Colonic mucosa (tissue), 4 donors: ENCODE results near the gene ACBD3. TPM values are rescaled to one million over a fixed set of nuclear protein-coding genes. Genes with fewer than 3 reads are reported as not detected.
A peak's percentile ranks its signal among the peaks of the same experiment; 100 is the strongest.

Experiments
- DNase-seq: peaks from one replicate; pipeline ENCODE4 v3.0.0-alpha.2; 2020
- H3K27ac ChIP-seq: fragments of 200-600 bp; one replicate; pipeline ENCODE4 v1.8.0; 2021
- H3K27me3 ChIP-seq: fragments of 200-600 bp; one replicate; pipeline ENCODE4 v1.8.0; 2021
- H3K36me3 ChIP-seq: fragments of 200-600 bp; one replicate; pipeline ENCODE4 v1.8.0; 2021
- H3K4me1 ChIP-seq: fragments of 200-600 bp; one replicate; pipeline ENCODE4 v1.8.0; 2021; ENCODE audit warnings: mild to moderate bottlenecking
- H3K4me3 ChIP-seq: fragments of 200-600 bp; one replicate; pipeline ENCODE4 v1.8.0; 2021
- H3K9ac ChIP-seq, 2 donors: one replicate each; pipeline ENCODE4 v1.7.0; 2013; ENCODE audit warnings: control low read depth in 2 of 2, low read depth in 2 of 2, low read length in 2 of 2
- H3K9me3 ChIP-seq: fragments of 200-600 bp; one replicate; pipeline ENCODE4 v1.8.0; 2021
- intact Hi-C: fragments of 100-400 bp; cut with DNase I; formaldehyde crosslinking; loops from one replicate; pipeline ENCODE4 v1.14.1; 2022
- total RNA-seq, 2 donors: library from RNA; stranded (reverse); fragmentation: NEBNext Ultra II Directional in 1 of 2; extraction: Animal tissue kit (Norgen Biotek cat#: 25700) in 1 of 2; gene quantifications; one replicate each; pipeline ENCODE4 v1.2.1, GENCODE V29; 2021
- TF ChIP-seq, protein P1 (sequence below): fragments of 200-600 bp; IDR thresholded peaks from one replicate; pipeline ENCODE4 v1.8.0; 2022; ENCODE audit warnings: antibody characterized with exemption, mild to moderate bottlenecking
- donor health status: healthy.
- donor health status: DM: no; HTN: no; CAD: no.
- donor health status: DM: no; HTN: no; CAD: no.

The ACBD3 gene
- total RNA-seq, 2 donors from 2014 or later: 46.6 to 61.6 TPM

DNA sequence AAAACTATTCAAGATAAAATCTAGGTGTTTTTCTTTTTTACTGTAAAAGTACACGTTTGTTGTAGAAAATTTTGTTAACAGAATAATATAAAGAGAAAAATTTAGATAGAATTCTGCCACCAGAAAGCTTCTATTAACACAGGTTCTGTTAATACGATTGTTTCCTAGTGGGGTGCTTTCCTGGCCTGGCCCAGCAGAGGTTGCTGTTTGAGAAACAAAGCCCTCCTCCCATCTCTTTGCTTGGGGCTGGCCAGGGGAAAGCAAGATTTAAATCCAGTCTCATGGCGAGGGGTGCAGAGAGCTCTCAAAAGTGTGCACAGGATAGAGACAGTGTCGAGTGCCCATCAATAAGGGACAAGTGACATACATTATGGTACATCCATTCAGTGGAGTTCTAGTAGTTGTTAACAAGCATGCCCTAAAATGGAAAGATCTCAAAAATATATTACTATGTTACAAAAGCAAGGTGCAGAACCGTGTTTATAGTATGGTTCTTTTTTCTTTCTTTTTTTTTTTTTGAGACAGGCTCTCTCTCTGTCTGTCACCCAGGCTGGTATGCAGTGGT lies 14.6 kb upstream of the ACBD3 start:
- TF ChIP-seq, protein P1, sequence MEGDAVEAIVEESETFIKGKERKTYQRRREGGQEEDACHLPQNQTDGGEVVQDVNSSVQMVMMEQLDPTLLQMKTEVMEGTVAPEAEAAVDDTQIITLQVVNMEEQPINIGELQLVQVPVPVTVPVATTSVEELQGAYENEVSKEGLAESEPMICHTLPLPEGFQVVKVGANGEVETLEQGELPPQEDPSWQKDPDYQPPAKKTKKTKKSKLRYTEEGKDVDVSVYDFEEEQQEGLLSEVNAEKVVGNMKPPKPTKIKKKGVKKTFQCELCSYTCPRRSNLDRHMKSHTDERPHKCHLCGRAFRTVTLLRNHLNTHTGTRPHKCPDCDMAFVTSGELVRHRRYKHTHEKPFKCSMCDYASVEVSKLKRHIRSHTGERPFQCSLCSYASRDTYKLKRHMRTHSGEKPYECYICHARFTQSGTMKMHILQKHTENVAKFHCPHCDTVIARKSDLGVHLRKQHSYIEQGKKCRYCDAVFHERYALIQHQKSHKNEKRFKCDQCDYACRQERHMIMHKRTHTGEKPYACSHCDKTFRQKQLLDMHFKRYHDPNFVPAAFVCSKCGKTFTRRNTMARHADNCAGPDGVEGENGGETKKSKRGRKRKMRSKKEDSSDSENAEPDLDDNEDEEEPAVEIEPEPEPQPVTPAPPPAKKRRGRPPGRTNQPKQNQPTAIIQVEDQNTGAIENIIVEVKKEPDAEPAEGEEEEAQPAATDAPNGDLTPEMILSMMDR: no peak
- H3K4me1 ChIP-seq: no peaks in the 10 kb centered on the region
- intact Hi-C loops: loop anchor here (5.0 kb wide), 1 partner anchor 131 kb away; no protein-coding TSS in a partner anchor
- H3K9ac ChIP-seq: no peak overlapping the region
- no peak overlapping the region for H3K27ac ChIP-seq
- no peaks in the 10 kb centered on the region for H3K27me3 ChIP-seq
- no peaks in the 10 kb centered on the region for H3K9me3 ChIP-seq
- no peak for DNase-seq
- no peaks in the 10 kb centered on the region for H3K36me3 ChIP-seq
- no peak overlapping the region for H3K4me3 ChIP-seq

DNA sequence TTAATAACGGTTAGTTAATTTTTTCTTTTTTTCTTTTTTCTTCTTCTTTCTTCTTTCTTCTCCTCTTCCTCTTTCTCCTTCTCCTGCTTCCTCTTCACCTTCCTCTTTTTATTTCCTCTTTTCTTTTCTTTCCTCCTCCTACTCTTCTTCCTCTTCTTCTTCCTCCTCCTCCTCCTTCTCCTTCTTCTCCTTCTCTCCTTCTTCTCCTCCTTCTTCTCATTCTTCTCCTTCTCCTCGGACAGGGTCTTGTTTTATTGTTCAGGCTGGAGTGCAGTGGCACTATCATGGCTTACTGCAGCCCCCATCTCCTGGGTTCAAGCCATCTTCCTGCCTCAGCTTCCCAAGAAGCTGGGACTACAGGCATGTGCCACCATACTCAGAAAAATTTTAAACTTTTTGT lies 13.4 kb upstream of the ACBD3 start:
- Histone ChIP-seq H3K36me3 (no peaks in the 10 kb centered on the region), H3K27ac (no peak overlapping the region), H3K9ac (no peak overlapping the region), H3K9me3 (no peaks in the 10 kb centered on the region), H3K4me1 (no peaks in the 10 kb centered on the region), H3K27me3 (no peaks in the 10 kb centered on the region), H3K4me3 (no peak overlapping the region)
- TF ChIP-seq, protein P1: no peak
- intact Hi-C loops: loop anchor here (5.0 kb wide), 1 partner anchor 132 kb away; no protein-coding TSS in a partner anchor
- DNase-seq: no peak

DNA sequence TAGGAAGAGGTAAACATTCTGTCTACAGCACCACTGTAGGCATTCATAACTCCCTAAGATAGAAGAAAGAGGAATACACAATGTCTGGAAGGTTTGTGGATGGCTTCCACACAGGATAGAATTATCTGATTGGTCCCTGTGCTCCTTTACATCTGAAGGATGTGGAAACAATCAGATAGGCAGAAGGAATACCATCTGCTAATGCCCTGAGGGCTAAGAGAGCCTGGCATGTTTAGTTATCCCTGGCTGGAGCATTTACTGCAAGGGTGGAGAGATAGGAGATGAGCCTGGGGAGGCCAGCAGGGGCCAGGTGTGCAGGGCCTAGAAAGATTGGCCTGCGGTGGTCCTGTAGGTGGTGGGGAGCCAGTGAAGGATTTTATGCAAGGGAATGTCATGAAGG lies 8.6 kb upstream of the ACBD3 start:
- no peaks in the 10 kb centered on the region for H3K36me3 ChIP-seq
- H3K27ac ChIP-seq: no peak overlapping the region
- intact Hi-C loops: loop anchor here (2.0 kb wide), 1 partner anchor 68 kb away; no protein-coding TSS in a partner anchor
- no peaks in the 10 kb centered on the region for H3K4me1 ChIP-seq
- no peak overlapping the region for H3K4me3 ChIP-seq
- no peak overlapping the region for H3K9ac ChIP-seq
- no peak for DNase-seq
- TF ChIP-seq, protein P1: no peak
- H3K27me3 ChIP-seq: no peaks in the 10 kb centered on the region
- H3K9me3 ChIP-seq: no peaks in the 10 kb centered on the region

DNA sequence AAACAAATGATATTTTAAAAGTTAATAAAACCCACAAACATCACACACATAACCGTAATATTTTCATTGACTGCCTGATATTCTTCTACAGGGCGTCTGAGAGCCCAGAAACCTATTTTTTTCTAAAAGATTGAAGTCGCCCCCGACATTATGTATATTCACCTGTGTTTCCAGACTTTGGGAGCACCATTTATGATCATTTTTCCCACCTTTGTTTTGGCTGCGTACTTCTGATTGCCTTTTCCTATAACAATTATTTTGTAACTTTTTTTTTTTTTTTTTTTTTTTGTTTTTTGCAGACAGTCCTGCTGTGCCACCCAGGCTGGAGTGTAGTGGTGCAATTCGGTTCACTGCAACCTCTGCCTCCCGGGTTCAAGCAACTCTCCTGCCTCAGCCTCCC lies 839 bp upstream of the ACBD3 start:
- no peak for DNase-seq
- Histone ChIP-seq H3K36me3 (no peaks in the 10 kb centered on the region), H3K4me3 (peak overlapping the region; percentile 84), H3K27ac (no peak overlapping the region), H3K9me3 (no peaks in the 10 kb centered on the region), H3K9ac (peak overlapping the region in 1 of 2 donors; percentile 97), H3K4me1 (no peaks in the 10 kb centered on the region), H3K27me3 (no peaks in the 10 kb centered on the region)
- intact Hi-C loops: loop anchor here (5.0 kb wide), 1 partner anchor 120 kb away; no protein-coding TSS in a partner anchor
- TF ChIP-seq, protein P1: no peak

DNA sequence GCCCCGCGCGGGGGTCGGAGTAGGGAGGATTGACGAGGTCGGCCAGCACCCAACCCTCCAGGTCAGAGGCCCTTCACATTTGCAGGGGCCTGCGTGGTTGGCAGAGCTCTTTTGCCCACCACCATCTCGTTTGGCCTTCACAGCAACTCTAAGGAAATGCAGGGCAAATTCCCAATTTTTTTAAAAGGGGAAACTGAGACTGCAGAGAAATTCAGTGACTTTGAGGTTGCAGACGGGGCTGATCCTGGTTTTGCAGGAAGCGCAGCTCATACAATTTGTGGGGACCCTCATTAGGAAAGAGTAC lies 430 bp upstream of the ACBD3 start:
- TF ChIP-seq, protein P1: no peak
- intact Hi-C loops: loop anchor here (5.0 kb wide), 1 partner anchor 120 kb away; no protein-coding TSS in a partner anchor
- Histone ChIP-seq H3K4me3 (peak overlapping the region; percentile 84), H3K27me3 (no peaks in the 10 kb centered on the region), H3K36me3 (no peaks in the 10 kb centered on the region), H3K27ac (peak overlapping the region; percentile 95), H3K9me3 (no peaks in the 10 kb centered on the region), H3K9ac (peak overlapping the region; percentile 92 to 97), H3K4me1 (no peaks in the 10 kb centered on the region)
- DNase-seq: no peak
